Fibroblast of the conjunctiva (primary cell): ENCODE measurements around the gene PDE9A.

Experiments used
- DNase-seq: peaks from one replicate; pipeline ENCODE4 v3.0.0-alpha.2; 2010; ENCODE audit warnings: low read depth

PDE9A gene

DNA sequence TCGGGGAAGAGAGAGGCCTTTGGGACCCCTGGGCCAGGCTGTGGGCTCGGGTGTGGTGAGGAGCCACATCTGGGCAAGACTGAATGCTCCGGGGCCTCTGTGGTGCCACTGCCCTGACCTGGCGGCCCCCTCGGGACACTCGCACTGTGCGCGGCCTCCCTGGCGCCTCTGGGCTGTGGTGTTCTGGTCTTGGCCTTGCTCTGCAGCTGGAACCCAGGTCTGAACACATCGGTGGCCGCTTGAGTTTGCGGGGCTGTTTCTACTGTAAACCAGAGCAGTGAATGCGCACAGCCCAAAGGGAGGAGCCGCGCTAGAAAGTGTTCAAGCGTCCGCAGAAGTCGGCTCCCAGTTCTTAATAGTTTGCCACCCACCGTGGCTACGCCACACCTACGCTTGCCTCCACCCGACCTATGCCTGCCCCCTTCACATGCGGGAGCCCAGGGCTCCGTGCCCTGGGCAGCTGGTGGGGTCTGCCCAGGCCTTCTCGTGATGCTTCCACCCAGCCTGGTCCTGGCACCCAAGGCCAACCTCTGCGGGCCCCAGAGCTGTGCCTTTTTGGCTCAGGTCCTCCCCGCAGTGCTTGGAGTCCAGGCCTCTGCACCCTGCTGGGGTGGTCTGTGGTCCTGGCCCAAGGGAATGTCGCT is 4.4 kb downstream of the PDE9A start:
- no peak for DNase-seq

- DNase-seq, result no peak
Measured at GRCh38 chr21:42658320-42659105, 5.1 kb downstream of the PDE9A start.

DNA sequence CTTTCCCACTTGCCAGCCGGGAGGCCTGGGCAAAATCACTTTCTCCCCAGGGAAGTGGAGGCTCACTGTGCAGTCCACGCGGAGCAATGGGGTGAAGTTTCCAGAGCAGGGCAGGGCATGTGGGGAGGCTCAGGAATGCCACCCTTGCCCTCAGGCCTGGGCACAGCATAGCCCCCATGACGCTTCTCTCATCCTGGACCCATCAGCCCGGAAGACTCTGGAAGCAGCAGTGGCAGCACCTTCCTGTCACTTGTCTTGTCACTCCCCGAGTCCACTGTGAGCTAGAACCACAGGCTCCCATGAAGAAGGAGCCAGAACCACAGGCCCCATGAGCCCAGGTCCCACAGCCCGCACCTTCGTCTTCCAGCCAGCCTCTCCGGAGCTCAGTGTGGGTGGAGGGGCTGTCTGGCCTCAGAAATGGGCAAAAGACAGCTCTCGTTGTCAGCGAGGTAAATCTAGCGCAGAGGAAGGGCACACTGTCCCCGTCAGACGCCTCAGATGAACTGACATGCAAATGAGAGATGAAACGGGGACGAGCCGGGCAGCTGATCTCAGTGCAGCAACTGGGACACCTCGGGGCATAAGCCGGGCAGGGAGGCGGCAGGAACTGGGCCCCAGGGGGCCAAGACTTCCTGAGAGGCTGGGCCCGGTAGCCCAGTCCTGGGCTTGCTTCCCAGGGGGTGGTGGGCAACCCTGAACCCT is 6.1 kb downstream of the PDE9A start:
- DNase-seq, result no peak

DNA sequence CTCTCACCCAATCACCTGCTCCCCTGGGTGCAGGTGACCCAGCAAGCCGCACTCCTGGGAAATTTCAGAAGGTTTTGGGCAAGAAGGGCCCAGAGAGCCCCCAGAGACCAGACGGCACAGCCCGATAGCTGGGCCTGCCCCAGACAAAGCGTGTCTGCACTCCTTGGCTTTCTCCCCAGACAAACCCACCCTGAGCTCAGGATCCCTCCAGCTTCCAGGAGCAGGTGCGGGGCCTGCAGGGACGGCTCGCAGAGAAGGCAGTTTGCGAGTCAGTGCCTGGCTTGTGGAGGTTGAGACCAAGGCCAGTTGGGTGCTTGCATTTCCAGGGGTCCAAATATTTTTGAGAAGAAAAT is 6.7 kb downstream of the PDE9A start:
- no peak for DNase-seq

- DNase-seq, result no peak
Measured at GRCh38 chr21:42661688-42662429, 8.4 kb downstream of the PDE9A start.

- DNase-seq, result no peak
Measured at GRCh38 chr21:42662430-42663199, 9.2 kb downstream of the PDE9A start.

DNA sequence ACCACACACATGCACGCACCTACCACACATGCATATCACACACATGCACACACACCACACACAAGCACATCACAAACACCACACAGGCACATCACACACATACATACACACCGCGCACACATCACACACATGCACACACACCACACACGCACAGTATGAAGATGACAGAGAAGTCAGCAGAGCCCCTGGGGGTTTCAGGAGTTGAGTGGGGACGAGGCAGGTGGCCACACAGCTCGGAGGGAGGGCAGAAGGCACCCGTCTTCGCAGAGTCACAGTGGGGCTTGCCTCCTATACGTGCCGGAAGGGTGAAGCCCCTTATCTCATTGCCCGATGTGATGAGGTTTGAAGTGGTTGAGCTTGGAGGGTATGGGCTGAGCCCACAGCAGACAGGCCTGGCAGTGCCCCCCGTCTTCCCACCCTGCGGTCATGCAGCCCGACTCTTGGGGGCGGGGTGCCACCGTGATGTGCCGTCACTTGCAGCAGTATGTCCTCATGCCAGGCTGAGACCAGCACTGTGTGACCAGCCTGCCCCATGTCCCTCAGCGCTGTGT is 9.9 kb downstream of the PDE9A start:
- no peak for DNase-seq

GRCh38 chr21:42663860-42664535 is 10.6 kb downstream of the PDE9A start:
- no peak for DNase-seq

DNA sequence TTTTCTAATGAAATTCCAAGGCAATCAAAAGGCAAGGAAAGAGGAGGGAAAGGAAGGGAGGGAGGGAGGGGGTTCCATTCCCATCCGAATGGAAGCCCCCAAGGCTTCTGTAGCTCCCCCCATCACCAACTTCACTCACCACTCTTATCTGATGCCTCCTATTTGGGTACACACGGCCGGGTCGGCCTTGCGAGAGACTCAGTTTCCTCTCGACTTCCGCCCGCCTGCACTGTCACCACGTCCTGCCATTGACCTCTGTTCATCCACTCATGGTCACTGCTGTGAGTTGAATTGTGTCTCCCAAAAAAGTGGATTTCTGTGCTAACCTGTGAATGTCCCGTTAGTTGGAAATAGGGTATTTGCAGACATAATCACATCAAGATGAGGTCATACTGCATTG is 11.2 kb downstream of the PDE9A start:
- no peak for DNase-seq

GRCh38 chr21:42665026-42665425 is 11.6 kb downstream of the PDE9A start:
- no peak for DNase-seq

DNA sequence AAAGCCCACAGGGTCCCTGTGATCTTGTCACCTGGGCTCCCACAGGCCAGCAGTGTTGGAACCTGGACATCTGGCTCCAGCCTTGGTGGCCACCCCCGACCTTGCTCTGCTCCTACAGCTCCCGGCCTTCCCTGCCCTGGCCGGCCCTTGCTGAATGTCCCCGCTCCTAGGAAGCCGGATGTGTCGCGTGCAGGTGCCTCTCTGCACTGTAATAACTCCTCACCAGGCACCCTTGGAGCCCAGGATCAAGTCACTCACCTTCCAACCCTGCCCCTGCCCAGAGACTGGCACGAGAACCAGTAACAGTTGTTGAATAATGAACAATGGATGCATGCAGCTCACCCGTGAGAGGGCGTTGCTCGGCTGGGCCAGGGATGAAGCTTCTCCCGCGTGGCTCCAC is 12.1 kb downstream of the PDE9A start:
- no peak for DNase-seq

DNA sequence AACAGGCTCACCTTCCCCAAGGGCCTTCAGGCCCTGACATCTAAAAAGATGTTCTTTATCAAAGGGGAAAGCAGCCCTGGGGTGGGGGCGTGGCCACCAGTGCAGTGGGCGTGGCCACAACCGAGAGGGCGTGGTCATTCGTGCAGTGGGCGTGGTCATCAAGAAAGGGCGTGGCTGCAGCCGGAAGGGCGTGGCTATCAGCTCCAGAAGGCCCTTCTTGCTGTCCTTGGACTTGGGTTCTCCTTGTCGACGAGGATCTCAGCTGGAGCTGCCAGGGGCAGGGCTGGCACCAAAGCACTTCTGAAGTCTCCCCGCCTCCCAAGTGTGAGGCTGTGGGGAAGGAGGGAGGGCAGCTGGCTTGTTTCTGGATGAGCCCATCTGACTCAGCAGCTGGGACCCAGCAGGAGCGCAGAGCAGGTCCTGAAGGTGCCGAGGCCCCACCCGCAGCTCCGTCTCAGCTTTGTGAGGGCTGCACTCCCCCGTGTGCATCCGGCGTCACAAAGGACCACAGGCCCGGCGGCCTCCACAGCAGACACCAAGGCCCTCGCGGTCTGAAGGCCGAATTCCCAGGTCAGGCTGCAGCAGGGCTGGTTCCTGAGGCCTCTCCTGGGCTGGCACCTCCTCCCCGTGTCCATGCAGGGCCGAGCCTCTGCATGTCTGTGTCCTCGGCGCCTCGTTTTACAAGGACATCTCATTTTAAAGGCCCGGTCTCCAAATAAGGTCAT is 12.8 kb downstream of the PDE9A start:
- DNase-seq, result no peak

GRCh38 chr21:42666925-42667324 is 13.5 kb downstream of the PDE9A start:
- no peak for DNase-seq

- no peak for DNase-seq
Measured at GRCh38 chr21:42668298-42668992, 15.0 kb downstream of the PDE9A start.

DNA sequence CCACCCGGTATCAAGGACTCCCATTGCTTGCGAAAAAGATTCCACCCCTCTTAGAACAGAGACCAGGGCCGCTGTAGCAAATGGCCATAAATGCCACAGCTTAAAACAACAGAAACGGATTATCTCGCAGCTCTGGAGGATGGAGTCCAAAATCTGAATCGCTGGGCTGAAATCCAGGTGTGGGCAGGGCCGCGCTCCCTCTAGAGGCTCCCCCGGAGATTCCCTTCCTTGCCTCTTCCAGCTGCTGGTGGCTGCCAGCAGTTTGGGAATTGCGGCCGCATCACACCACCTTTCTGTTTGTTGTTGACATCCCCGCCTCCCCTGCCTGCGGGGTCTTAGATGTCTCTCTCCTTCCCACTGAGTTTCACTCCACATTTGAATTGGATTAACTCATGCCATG is 15.6 kb downstream of the PDE9A start:
- no peak for DNase-seq

- DNase-seq, result no peak
Measured at GRCh38 chr21:42670058-42670880, 16.8 kb downstream of the PDE9A start.

DNA sequence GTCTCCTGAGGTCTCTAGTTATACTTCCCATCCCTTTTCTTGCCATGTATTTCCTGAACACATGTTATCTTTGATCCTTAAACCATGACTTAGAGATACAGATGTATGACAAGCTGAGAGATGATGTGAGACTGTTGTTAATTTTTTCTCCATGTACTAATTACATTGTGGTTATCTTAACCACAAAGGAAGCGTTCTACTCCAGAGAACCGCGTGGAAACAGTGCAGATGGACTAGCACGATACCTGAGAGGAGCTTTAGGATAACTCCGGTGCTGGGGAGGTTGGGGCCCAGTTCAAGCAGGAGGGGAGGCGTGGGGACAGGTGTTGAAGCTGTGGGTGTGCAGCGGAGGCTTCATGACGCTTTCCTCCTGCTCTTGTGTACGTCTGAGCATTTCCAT is 17.5 kb downstream of the PDE9A start:
- DNase-seq, result no peak

- no peak for DNase-seq
Measured at GRCh38 chr21:42671778-42672593, 18.6 kb downstream of the PDE9A start.
